Testis (tissue), 3 donors: ENCODE results near the gene RGS5. TPM values are rescaled to one million over a fixed set of nuclear protein-coding genes. Genes with fewer than 3 reads are reported as not detected.

Experiments
- DNase-seq: peaks from one replicate; pipeline ENCODE4 v3.0.0-alpha.2; 2019
- H3K27ac ChIP-seq, 2 donors: fragments of 200-600 bp; sonication (generic); one replicate each; pipeline ENCODE4 v1.5.1; 2019
- H3K27me3 ChIP-seq: fragments of 200-600 bp; sonication (generic); one replicate; pipeline ENCODE4 v1.5.1; 2019
- H3K36me3 ChIP-seq: fragments of 200-600 bp; sonication (generic); one replicate; pipeline ENCODE4 v1.5.1; 2017; ENCODE audit warnings: low read depth; ENCODE audit errors: missing control alignments
- H3K4me1 ChIP-seq: fragments of 200-600 bp; sonication (generic); one replicate; pipeline ENCODE4 v1.5.1; 2019
- H3K4me3 ChIP-seq, 2 donors: fragments of 200-600 bp; sonication (generic); one replicate each; pipeline ENCODE4 v1.5.1; 2017 to 2019
- H3K9me3 ChIP-seq: fragments of 200-600 bp; sonication (generic); one replicate; pipeline ENCODE4 v1.5.1; 2017
- CTCF ChIP-seq, 3 experiments: fragments of 450-650 bp in 2 of 3; fragments of 200-600 bp in 1 of 3; sonication (generic) in 1 of 3; IDR thresholded peaks; one replicate each; pipeline ENCODE4 v1.5.1; 2016 to 2019; ENCODE audit warnings: antibody characterized with exemption in 3 of 3, mild to moderate bottlenecking in 2 of 3, moderate library complexity in 1 of 3
- POLR2A ChIP-seq: fragments of 450-650 bp; IDR thresholded peaks from one replicate; pipeline ENCODE4 v1.6.1; 2017; ENCODE audit warnings: antibody characterized with exemption, mild to moderate bottlenecking, moderate library complexity
- WGBS, 2 donors: methylation state at CpG; one replicate each; pipeline ENCODE4 v1.1.5; 2018; 5-methylcytosine and 5-hydroxymethylcytosine counted together
- intact Hi-C: fragments of 100-400 bp; cut with DNase I; formaldehyde crosslinking; loops from one replicate; pipeline ENCODE4 v1.15.1; 2023; ENCODE audit warnings: low total_unique reads
- polyA plus RNA-seq: library from polyadenylated mRNA; stranded (reverse); fragments of 350-450 nt; fragmentation: Illumina TruSeq; extraction: RNeasy Lipid Tissue Mini Kit (QIAGEN cat#74804); gene quantifications from one replicate; pipeline ENCODE4 v1.2.3, GENCODE V29; 2014; ENCODE audit warnings: low read depth, low replicate concordance; ENCODE audit not compliant: insufficient read depth
- total RNA-seq, 2 donors: library from RNA; depleted of rRNA; stranded (reverse); fragments of >200 nt; gene quantifications; one replicate each; pipeline ENCODE4 v1.2.3, GENCODE V29; 2016

The RGS5 gene
- total and polyA plus RNA-seq, 3 donors from 2014 or later: 84.7 to 237 (median 214) TPM

DNA sequence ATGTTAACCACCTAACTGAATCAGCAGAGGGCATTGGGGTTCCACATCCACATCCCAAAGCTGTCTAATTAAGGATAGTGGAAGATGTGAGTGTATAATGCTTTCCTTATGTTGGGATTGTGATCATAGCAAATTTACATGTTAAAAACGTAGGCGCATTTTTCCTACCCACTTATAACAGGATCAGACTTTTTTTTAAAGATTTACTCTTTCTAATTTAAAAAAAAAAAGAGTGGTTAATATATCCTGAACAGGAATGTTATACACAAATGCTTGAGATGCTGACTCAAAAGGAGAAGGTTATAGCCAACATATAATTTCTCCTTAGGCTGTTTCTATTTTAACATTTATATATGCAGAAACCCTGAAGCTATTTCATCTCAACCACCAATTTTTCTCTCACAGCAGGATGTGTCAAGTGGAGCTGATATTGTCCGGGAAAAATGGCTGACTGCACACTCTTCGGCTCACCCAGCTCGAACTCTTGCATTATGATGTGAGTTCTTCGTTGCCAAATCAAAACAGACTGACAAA, 40.3 kb downstream of the RGS5 start:
- WGBS, 2 donors: 69 to 79% methylated on average over 6 of the region's 6 CpGs
- no peak overlapping the region for H3K27ac ChIP-seq

DNA sequence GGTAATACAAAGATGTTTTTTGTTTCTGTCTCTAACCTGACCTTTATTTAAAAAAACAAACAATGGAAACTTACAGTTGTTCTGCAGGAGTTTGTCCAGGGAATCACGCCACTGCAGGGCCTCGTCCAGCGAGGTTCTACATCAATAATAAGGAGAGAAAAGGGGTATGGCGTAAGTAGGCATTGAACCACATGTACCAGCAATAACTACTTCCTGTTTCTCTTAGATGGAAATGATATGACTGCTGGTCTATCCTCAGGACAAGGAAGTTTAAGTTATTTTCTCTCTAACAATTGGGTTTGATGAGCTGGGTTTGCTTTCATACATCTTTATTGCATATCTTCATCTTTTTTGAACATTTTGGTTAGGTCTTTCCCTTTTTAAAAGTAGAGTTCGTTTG, 40.9 kb downstream of the RGS5 start:
- Histone ChIP-seq H3K27ac (no peak overlapping the region), H3K36me3 (no peaks in the 10 kb centered on the region), H3K9me3 (no peaks in the 10 kb centered on the region), H3K27me3 (no peaks in the 10 kb centered on the region), H3K4me1 (peaks cover 7% of the 10 kb centered on the region), H3K4me3 (no peak overlapping the region)
- intact Hi-C loops: no loop called here
- TF ChIP-seq CTCF (IDR thresholded peaks at IDR 0.05): no peak
- no peak for TF ChIP-seq POLR2A
- WGBS, 2 donors: 85 to 93% methylated on average over 5 of the region's 5 CpGs
- no peak for DNase-seq

More for the DNA sequence above, 40.3 kb downstream of the RGS5 start:
- Histone ChIP-seq H3K4me3 (no peak overlapping the region), H3K9me3 (no peaks in the 10 kb centered on the region), H3K27me3 (no peaks in the 10 kb centered on the region), H3K4me1 (peaks cover 7% of the 10 kb centered on the region), H3K36me3 (no peaks in the 10 kb centered on the region)
- TF ChIP-seq POLR2A (no peak), CTCF (IDR thresholded peaks at IDR 0.05) (no peak)
- no peak for DNase-seq
- intact Hi-C loops: no loop called here

- Histone ChIP-seq H3K27ac (no peak overlapping the region), H3K36me3 (no peaks in the 10 kb centered on the region), H3K4me3 (no peak overlapping the region), H3K9me3 (no peaks in the 10 kb centered on the region), H3K27me3 (no peaks in the 10 kb centered on the region), H3K4me1 (peaks cover 7% of the 10 kb centered on the region)
- no peak for TF ChIP-seq POLR2A
- TF ChIP-seq CTCF (IDR thresholded peaks at IDR 0.05): no peak
- intact Hi-C loops: no loop called here
- WGBS, 2 donors: 69 to 84% methylated on average over 2 of the region's 2 CpGs
- DNase-seq: no peak
Measured at GRCh38 chr1:163161337-163161736, 41.4 kb downstream of the RGS5 start.

DNA sequence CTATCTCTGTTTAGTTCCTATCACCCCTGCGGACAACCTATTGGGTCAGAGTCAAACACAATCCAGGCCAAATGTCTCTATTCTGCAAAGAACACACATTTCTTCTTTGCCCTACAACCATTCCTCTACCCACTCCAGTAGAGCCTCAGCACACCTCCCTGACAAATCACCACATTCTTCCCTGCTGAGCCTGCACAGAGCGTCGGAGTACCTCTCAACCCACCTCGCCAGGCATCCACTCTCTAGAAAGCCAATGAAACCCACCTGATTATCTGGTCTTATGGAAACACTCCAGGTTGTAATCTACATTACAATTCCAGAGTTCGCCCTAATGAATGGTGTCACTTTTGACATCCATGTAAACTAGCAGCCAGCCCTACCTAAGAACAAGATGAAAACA, 47.1 kb downstream of the RGS5 start:
- Histone ChIP-seq H3K9me3 (no peaks in the 10 kb centered on the region), H3K27me3 (no peaks in the 10 kb centered on the region), H3K4me1 (no peaks in the 10 kb centered on the region), H3K36me3 (no peaks in the 10 kb centered on the region), H3K4me3 (no peak overlapping the region), H3K27ac (no peak overlapping the region)
- DNase-seq: no peak
- WGBS, 2 donors: 87 to 93% methylated on average over 5 of the region's 5 CpGs
- TF ChIP-seq POLR2A: no peak
- no peak for TF ChIP-seq CTCF (IDR thresholded peaks at IDR 0.05)
- intact Hi-C loops: no loop called here

DNA sequence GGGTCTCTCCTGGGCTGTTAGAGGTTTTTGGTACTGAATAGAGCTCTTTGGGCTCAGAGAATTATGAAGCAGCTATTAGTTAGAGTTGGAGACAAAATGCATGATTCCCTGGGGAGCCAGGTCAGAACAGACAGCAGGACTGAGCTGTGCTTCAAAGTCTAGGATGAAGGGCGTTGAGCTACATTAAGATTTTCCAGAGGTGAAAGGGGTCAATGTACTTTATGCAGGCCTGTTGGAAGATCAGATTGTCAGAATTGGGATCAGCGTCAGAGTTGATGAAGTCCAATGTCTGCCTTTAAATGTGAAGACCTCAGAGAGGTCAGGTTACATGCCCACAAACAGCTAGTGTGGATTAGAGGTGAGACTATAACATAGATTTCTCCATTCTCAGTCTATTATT, 53.8 kb downstream of the RGS5 start:
- no peak for TF ChIP-seq POLR2A
- no peak for TF ChIP-seq CTCF (IDR thresholded peaks at IDR 0.05)
- Histone ChIP-seq H3K36me3 (no peaks in the 10 kb centered on the region), H3K27me3 (no peaks in the 10 kb centered on the region), H3K27ac (no peak overlapping the region), H3K9me3 (no peaks in the 10 kb centered on the region), H3K4me3 (no peak overlapping the region), H3K4me1 (no peaks in the 10 kb centered on the region)
- intact Hi-C loops: no loop called here
- DNase-seq: no peak
- 75 to 81% methylated on average over 2 of the region's 2 CpGs for WGBS, 2 donors
